ENCODE results near the gene RANBP9. TPM values are rescaled to one million over a fixed set of nuclear protein-coding genes. Genes with fewer than 3 reads are reported as not detected.
A peak's percentile ranks its signal among the peaks of the same experiment; 100 is the strongest.

RANBP9 gene
- polyA plus RNA-seq, 1 experiment, result 14.4 TPM

- no peak overlapping the region for H3K4me3 ChIP-seq (ENCODE audit: low read depth, low read length)
- CTCF ChIA-PET, result no interaction called here
- DNase-seq (ENCODE audit: low read depth), result no peak
- TF ChIP-seq, protein P1, sequence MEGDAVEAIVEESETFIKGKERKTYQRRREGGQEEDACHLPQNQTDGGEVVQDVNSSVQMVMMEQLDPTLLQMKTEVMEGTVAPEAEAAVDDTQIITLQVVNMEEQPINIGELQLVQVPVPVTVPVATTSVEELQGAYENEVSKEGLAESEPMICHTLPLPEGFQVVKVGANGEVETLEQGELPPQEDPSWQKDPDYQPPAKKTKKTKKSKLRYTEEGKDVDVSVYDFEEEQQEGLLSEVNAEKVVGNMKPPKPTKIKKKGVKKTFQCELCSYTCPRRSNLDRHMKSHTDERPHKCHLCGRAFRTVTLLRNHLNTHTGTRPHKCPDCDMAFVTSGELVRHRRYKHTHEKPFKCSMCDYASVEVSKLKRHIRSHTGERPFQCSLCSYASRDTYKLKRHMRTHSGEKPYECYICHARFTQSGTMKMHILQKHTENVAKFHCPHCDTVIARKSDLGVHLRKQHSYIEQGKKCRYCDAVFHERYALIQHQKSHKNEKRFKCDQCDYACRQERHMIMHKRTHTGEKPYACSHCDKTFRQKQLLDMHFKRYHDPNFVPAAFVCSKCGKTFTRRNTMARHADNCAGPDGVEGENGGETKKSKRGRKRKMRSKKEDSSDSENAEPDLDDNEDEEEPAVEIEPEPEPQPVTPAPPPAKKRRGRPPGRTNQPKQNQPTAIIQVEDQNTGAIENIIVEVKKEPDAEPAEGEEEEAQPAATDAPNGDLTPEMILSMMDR (IDR thresholded peaks at IDR 0.05; ENCODE audit: insufficient read depth, low read depth, low read length), result no peak
- peaks cover 2% of the 10 kb centered on the region; the same call in 1 of the 2 replicates for H3K36me3 ChIP-seq (ENCODE audit: control insufficient read depth, insufficient read depth, low read length)
- H3K27me3 ChIP-seq (ENCODE audit: control insufficient read depth, insufficient read depth, low read length), result no peaks in the 10 kb centered on the region
- POLR2A ChIA-PET, result no interaction called here
Measured at GRCh38 chr6:13577926-13578325, 133.7 kb downstream of the RANBP9 start.

- Histone ChIP-seq H3K27me3 (ENCODE audit: control insufficient read depth, insufficient read depth, low read length) (no peaks in the 10 kb centered on the region), H3K36me3 (ENCODE audit: control insufficient read depth, insufficient read depth, low read length) (peaks cover 2% of the 10 kb centered on the region; the same call in 1 of the 2 replicates), H3K4me3 (ENCODE audit: low read depth, low read length) (no peak overlapping the region)
- TF ChIP-seq, protein P1 (IDR thresholded peaks at IDR 0.05; ENCODE audit: insufficient read depth, low read depth, low read length), result no peak
- POLR2A ChIA-PET, result no interaction called here
- no peak for DNase-seq (ENCODE audit: low read depth)
- CTCF ChIA-PET, result interaction anchor here (0.6 to 2.5 kb wide), 9 partner anchors 8 to 965 kb away, joined by 3 to 25 read pairs (median 8); partner anchors contain the start of gene NOL7
Measured at GRCh38 chr6:13576017-13576416, 135.6 kb downstream of the RANBP9 start.

GRCh38 chr6:13575377-13575775 lies 136.3 kb downstream of the RANBP9 start:
- POLR2A ChIA-PET, result interaction anchor here (0.5 kb wide), 1 partner anchor 19 kb away, joined by 4 read pairs; no protein-coding TSS in a partner anchor
- TF ChIP-seq, protein P1 (IDR thresholded peaks at IDR 0.05; ENCODE audit: insufficient read depth, low read depth, low read length), result peak; percentile 78; the same call in 1 of the 2 replicates
- CTCF ChIA-PET, result interaction anchor here (0.7 to 2.5 kb wide), 35 partner anchors 9 to 668 kb away, joined by 3 to 25 read pairs (median 4); partner anchors contain the start of genes GFOD1, NOL7 and TBC1D7
- DNase-seq (ENCODE audit: low read depth), result no peak
- no peaks in the 10 kb centered on the region for H3K27me3 ChIP-seq (ENCODE audit: control insufficient read depth, insufficient read depth, low read length)
- H3K36me3 ChIP-seq (ENCODE audit: control insufficient read depth, insufficient read depth, low read length), result peaks cover 2% of the 10 kb centered on the region; the same call in 1 of the 2 replicates
- peak overlapping the region; percentile 90 for H3K4me3 ChIP-seq (ENCODE audit: low read depth, low read length)

- Histone ChIP-seq H3K4me3 (ENCODE audit: low read depth, low read length) (peak within 1 kb of the TSS; percentile 90), H3K36me3 (ENCODE audit: control insufficient read depth, insufficient read depth, low read length) (no peaks in the 10 kb centered on the region), H3K27me3 (ENCODE audit: control insufficient read depth, insufficient read depth, low read length) (no peaks in the 10 kb centered on the region; the same call in 1 of the 2 replicates)
- ChIA-PET POLR2A (interaction anchor here (0.5 to 0.6 kb wide), 3 partner anchors 19 to 314 kb away, joined by 4 to 9 read pairs (median 4); no protein-coding TSS in a partner anchor), CTCF (interaction anchor here (0.6 to 2.5 kb wide), 42 partner anchors 9 to 667 kb away, joined by 3 to 25 read pairs (median 4); partner anchors contain the start of genes GFOD1, NOL7 and TBC1D7)
- peak; percentile 22 for DNase-seq (ENCODE audit: low read depth)
- TF ChIP-seq, protein P1 (IDR thresholded peaks at IDR 0.05; ENCODE audit: insufficient read depth, low read depth, low read length), result no peak; the same call in 1 of the 2 replicates
Measured at GRCh38 chr6:13574571-13575376, 136.9 kb downstream of the RANBP9 start, which contains the start of gene SIRT5. Gene SIRT5 (plus strand): TSS chr6:13574601. CDS start chr6:13584111, 9,510 bp downstream.

GRCh38 chr6:13574149-13574570 lies 137.5 kb downstream of the RANBP9 start:
- ChIA-PET POLR2A (interaction anchor here (0.6 kb wide), 2 partner anchors 52 to 313 kb away, joined by 4 to 9 read pairs; no protein-coding TSS in a partner anchor), CTCF (interaction anchor here (0.6 to 2.5 kb wide), 33 partner anchors 8 to 667 kb away, joined by 3 to 25 read pairs (median 5); partner anchors contain the start of genes GFOD1, NOL7 and TBC1D7)
- TF ChIP-seq, protein P1 (IDR thresholded peaks at IDR 0.05; ENCODE audit: insufficient read depth, low read depth, low read length), result peak; percentile 37; the same call in 1 of the 2 replicates
- peak overlapping the region; percentile 90 for H3K4me3 ChIP-seq (ENCODE audit: low read depth, low read length)
- H3K36me3 ChIP-seq (ENCODE audit: control insufficient read depth, insufficient read depth, low read length), result no peaks in the 10 kb centered on the region
- DNase-seq (ENCODE audit: low read depth), result peak; percentile 52
- H3K27me3 ChIP-seq (ENCODE audit: control insufficient read depth, insufficient read depth, low read length), result peaks cover 1% of the 10 kb centered on the region
